Hindlimb muscle (tissue), 1 donor: ENCODE data around the gene CLASP1. TPM values are rescaled to one million over a fixed set of nuclear protein-coding genes. Genes with fewer than 3 reads are reported as not detected.
A peak's percentile ranks its signal among the peaks of the same experiment; 100 is the strongest.
"Not testable (repeated sequence)": the region's sequence is repeated elsewhere in the genome, so short reads cannot be mapped to it uniquely, and the experiment has no call there.

ENCODE experiments used
- DNase-seq: peaks from one replicate; pipeline ENCODE4 v3.0.0-alpha.2; 2013
- polyA plus RNA-seq: library from polyadenylated mRNA; unstranded; fragments of 120-200 nt; gene quantifications from one replicate; pipeline ENCODE4 v1.2.1, GENCODE V29; 2013; ENCODE audit not compliant: insufficient read length

The CLASP1 gene
- polyA plus RNA-seq, 1 donor = 69.7 TPM

DNA sequence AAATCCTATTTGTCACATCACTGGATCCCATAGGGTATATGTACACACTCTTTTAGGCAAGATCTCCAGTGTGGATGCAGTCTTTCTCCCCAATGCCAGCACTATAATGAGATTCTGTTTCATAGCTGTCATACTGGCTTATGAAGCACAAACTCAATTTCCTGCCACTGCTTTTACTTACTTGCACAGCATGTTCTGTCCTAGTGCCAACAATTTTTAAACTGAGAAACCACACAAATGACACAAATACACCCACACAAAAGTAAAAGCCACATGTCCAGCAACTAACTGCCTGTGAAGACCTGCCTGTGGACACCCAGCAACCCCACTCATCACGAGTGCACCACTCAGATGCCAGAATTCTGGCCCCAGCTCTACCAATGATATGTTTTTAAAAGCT is 148.2 kb downstream of the CLASP1 start:
- no peak for DNase-seq

DNA sequence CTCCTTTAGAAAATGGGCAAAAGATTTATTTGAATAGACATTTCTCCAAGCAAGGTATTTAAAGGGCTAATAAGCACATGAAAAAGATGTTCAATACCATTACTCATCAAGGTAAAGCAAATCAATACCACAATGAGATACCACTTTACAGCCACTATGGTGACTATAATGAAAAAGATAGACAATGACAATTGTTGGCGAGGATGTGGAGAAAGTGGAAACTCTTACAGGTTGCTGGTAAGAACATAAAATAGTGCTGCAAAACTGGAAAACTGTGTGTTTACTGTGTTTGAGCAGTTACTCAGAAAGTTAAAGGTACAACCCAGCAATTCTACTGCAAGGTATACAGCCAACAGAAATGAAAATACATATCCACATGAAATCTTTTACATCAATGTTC is 150.5 kb downstream of the CLASP1 start:
- no peak for DNase-seq

DNA sequence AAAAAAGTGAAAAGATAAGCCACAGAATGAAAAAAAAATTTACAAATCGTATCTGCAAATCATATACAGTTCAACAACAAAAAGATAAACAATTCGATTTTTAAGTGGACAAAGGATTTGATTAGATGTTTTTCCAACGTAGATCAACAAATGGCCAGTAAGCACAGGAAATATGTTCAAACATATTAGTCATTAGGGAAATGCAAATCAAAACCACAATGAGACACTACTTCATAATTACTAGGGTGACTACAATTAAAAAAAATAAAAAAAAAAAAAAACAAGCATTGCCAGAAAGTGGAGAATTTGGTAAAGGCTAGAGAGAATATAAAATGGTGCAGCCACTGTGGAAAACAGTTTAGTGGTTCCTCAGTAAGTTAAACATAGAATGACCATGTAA is 156.9 kb downstream of the CLASP1 start:
- no peak for DNase-seq

GRCh38 chr2:121491518-121491917 is 157.7 kb downstream of the CLASP1 start:
- no peak for DNase-seq

- DNase-seq = no peak
Measured at GRCh38 chr2:121490584-121491133, 158.6 kb downstream of the CLASP1 start.

DNA sequence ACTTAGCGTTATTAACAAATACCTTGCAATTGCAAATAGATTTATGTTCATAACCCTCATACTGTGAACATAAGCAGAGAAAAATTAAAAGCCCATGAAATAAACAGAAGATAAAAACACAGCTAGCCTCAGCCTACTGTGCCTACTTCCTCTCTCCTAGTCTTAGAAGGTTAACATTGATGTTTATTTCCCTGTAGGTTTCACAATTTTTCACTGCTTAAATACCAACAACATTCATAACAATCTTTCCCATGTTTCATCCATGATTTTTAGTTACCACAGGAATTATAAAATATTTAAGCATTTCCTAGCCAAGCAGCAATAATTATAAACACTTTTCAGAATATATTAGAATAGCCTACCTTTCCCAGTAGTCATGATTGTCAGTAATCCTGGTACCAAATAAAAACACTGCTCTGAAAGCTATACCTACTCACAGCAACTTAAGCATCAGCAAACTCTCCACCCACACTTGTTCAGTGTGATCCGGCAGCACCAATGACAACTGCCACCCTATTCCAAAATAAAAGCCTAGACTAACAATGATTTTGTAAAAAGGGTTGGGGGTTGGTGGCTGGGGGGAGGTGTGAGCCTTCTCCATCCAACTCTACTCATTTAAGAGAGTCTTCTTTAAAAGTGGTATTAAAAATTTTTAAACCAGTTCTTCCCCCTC is 159.2 kb downstream of the CLASP1 start:
- no peak for DNase-seq

DNA sequence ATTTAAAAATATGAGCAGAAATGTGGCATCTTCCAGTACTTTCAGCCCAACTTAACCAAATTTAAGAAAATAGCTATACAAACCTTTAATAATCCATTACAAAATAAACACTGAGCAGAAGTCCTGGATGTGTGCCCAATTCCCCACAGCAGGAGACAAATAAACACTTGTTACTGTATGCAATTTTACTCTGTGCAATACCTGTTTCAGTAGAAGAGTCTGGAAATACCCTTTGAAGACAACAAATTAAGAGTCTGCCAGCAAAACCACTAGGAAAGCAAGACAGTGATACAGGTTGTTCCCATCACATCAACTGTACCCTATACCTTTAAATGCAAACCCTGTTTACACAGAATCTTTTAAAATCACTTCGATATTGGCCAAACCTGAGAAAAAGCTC is 160.0 kb downstream of the CLASP1 start:
- DNase-seq = no peak

GRCh38 chr2:121486191-121486790 is 163.0 kb downstream of the CLASP1 start:
- no peak for DNase-seq

GRCh38 chr2:121485039-121485438 is 164.2 kb downstream of the CLASP1 start:
- no peak for DNase-seq

DNA sequence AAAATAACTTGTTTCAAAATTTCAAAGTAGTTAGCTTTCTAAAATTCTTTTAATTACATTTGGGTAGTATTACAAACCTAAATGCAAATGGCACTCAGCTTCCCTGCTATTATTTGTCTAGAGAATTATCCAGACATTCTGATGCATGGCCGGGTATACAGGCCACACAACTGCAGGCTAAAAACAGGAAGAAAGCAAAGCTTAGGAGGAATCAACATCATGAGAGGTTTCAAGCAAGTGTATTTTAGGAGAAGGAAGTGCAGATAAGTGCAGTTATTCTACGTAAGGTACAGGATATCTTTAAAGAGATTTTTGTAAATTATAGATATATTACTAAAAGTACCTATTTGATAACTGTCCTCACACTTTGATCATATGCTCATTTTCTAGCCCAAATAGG is 165.4 kb downstream of the CLASP1 start:
- DNase-seq = no peak

DNA sequence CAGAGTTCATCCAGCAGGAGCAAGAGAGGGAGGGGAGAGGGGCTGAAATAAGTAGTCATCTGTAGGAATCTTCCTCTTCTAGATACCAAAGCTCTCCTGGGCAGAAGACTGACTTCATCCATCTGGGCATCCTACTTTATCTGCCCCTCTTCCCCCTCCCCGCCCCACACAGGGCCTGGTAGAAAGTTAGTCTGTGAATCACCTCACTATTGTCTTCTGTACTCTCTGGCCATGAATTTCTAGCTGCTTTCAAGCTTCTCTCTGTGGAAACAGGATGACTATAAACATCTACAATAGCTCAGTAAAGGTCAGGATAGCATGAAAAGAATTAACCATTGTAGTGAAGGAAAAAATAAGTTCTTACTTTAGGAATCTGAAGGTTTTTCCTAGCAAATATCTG is 166.2 kb downstream of the CLASP1 start:
- DNase-seq = no peak

DNA sequence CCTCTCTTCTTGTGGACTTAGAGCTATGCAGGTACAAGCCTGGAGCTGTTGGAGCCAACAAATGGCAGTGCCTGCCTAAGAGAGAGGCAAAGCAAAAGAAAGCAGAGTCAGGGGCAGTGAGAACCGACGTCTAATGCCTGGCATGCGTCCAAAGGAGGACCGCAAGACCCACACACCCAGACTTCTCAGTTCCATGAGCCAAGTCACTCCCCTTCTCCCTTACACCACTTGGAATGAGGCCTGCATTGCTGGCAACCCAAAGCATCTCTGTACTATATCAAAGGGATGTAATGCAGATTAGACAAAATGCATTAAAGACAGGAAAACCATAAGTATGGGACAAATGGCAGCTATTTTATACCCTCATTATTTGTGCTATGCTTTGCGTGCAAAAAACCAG is 168.4 kb downstream of the CLASP1 start:
- no peak for DNase-seq

GRCh38 chr2:121479882-121480522 is 169.3 kb downstream of the CLASP1 start:
- DNase-seq = peak; percentile 29

- DNase-seq = no peak
Measured at GRCh38 chr2:121478996-121479745, 170.1 kb downstream of the CLASP1 start.

DNA sequence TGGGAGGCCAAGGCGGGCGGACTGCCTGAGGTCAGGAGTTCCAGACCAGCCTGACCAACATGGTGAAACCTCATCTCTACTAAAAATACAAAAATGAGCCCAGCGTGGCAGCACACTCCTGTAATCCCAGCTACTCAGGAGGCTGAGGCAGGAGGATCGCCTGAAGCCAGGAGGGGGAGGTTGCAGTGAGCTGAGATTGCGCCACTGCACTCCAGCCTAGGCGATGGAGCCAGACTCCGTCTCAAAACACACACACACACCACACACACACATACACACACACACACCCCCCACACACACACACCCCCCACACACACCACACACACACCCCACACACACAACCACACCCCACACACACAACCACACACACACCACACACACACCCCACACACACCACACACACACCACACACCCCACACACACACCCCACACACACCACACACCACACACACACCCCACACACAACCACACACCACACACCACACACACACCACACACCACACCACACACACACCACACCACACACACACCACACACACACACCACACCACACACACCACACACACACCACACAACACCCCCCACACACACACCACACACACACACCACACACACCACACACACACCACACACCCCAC is 170.8 kb downstream of the CLASP1 start:
- not testable (repeated sequence) for DNase-seq

DNA sequence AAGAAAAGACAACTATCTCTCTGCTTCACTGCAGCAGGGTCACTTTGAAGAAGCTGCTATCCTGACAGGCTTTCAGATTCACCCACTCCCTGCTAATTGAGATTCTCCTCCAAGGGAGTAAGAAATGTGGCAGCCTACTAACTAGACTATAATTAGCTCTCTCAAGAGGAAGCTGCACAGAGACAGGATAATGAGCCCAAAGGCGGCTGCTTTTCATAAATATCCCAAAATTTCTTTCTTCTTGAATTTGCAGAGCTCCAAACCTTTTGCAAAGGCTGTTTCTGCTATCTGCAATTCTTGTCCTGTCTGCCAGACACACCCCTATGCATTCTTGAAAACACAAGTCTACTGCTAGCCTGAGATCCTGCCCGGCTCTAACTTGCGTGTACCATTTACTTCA is 172.6 kb downstream of the CLASP1 start:
- no peak for DNase-seq

DNA sequence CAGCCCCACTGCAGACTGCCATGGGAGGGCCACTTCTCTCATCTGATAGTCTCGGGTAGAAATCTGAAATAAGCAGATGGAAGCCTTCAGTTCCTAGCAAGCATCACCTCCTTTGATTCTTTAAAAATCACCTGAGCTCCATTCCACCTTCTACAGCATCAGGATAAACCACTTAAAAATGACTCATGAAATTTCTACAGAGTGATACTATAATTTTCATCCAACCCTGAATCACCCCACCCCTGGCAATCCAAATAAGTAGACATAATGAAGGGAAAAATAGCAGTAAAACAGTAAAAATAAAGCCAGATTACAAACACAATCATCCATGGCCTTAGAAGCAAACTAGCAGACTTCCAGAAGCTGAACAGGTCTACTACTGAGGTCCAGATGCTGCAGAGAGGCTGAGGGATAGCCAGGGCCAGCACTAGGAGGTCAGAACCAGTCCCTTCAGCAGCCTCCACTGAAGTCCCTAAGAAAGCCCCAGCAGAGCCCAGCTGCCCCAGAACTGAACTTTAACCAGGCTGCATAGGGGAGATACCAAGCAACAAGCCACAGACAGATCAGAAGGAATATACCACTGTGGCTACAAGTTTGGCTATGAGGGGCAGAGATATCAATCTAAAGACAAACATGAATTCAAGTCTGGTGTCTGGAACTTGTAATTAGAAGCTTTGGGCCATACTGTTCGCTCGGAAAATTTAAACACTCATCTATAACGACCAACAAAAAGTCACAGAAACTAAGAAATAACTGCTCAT is 173.3 kb downstream of the CLASP1 start:
- DNase-seq = no peak

DNA sequence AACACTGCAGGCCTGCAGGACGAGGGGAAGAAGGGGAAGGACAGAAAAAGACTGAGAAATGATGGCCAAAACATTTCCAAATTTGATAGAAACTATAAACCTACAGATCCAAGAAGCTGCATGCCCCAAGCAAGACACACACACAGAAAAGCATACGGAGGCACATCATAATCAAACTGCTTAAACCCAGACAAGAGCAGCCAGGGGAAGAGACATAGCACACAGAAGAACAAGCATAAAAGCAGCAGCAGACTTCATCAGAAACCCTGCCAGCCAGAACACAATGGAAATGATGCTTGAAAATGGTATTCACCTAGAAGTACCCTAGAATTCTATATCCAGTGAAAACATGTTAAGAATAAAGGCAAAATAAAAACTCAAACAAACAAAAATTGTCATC is 175.8 kb downstream of the CLASP1 start:
- no peak for DNase-seq

- no peak for DNase-seq
Measured at GRCh38 chr2:121472470-121472993, 176.7 kb downstream of the CLASP1 start.

GRCh38 chr2:121471532-121472469 is 177.5 kb downstream of the CLASP1 start:
- DNase-seq = no peak
